GM20000 (cell line): ENCODE data around the gene SRR.
"Not testable (repeated sequence)": the region's sequence is repeated elsewhere in the genome, so short reads cannot be mapped to it uniquely, and the experiment has no call there.

Experiments
- DNase-seq: peaks from one replicate; pipeline ENCODE4 v3.0.0; 2012; ENCODE audit warnings: low spot score
- TF ChIP-seq, protein P1 (sequence below): IDR thresholded peaks from 2 replicates; pipeline ENCODE4 v1.5.1; 2012; ENCODE audit warnings: mild to moderate bottlenecking, control low read depth; ENCODE audit errors: extremely low read depth, missing control alignments

SRR gene

GRCh38 chr17:2299136-2299535, 4.6 kb upstream of the SRR start:
- DNase-seq, result no peak
- TF ChIP-seq, protein P1, sequence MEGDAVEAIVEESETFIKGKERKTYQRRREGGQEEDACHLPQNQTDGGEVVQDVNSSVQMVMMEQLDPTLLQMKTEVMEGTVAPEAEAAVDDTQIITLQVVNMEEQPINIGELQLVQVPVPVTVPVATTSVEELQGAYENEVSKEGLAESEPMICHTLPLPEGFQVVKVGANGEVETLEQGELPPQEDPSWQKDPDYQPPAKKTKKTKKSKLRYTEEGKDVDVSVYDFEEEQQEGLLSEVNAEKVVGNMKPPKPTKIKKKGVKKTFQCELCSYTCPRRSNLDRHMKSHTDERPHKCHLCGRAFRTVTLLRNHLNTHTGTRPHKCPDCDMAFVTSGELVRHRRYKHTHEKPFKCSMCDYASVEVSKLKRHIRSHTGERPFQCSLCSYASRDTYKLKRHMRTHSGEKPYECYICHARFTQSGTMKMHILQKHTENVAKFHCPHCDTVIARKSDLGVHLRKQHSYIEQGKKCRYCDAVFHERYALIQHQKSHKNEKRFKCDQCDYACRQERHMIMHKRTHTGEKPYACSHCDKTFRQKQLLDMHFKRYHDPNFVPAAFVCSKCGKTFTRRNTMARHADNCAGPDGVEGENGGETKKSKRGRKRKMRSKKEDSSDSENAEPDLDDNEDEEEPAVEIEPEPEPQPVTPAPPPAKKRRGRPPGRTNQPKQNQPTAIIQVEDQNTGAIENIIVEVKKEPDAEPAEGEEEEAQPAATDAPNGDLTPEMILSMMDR, result no peak

- DNase-seq, result no peak
- TF ChIP-seq, protein P1, result no peak
Measured at GRCh38 chr17:2299756-2300155, 4.0 kb upstream of the SRR start.

DNA sequence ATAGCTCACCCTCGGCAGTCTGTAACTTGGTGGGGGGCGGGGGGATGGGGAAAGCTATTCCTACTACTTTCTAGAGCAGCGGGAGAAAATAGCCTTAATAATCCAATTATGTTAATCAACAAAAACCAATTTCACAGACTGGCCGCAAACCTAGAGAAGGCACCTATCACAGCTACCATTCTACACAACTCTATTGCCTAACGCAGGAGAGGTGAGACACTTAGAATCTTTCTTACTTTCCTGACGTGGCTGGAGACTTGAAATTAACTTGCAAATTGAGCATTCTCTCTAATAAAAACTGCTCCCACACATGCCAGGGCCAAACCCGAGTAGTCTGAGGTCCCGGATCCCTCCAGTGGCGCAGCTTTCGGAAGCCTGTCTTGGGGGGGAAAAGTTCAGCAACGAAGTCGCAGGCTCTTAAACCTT, 959 bp upstream of the SRR start:
- DNase-seq, result peak; percentile 32
- TF ChIP-seq, protein P1, result no peak

- TF ChIP-seq, protein P1, result no peak
- no peak for DNase-seq
Measured at GRCh38 chr17:2304931-2305330, 1.2 kb downstream of the SRR start.

GRCh38 chr17:2309338-2310154, 5.8 kb downstream of the SRR start:
- TF ChIP-seq, protein P1, result no peak
- DNase-seq, result no peak

DNA sequence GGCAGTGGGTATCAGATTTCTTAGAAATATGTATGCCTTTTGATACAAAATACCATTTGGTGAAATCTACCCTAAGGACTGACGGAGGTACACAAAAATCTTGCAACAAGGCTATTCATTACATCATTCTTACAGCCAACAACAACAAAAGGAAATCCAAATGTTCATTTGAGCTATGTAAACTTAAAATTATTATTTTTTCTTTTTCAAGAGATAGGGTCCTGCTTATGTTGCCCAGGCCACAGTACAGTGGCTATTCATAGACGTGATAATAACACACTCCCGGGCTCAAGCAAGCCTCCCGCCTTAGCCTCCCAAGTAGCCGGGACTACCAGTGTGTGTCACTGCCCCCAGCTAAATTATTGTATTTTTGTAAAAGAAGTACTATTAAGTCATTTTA, 9.0 kb downstream of the SRR start:
- TF ChIP-seq, protein P1, result no peak
- DNase-seq, result no peak

GRCh38 chr17:2316916-2317205, 13.1 kb downstream of the SRR start:
- not testable (repeated sequence) for DNase-seq

- no peak for DNase-seq
- TF ChIP-seq, protein P1, result no peak
Measured at GRCh38 chr17:2317796-2318195, 14.0 kb downstream of the SRR start.
